HG03439 (cell line): ENCODE results near the gene ZNF775.
A peak's percentile ranks its signal among the peaks of the same experiment; 100 is the strongest.

Experiments used
- ATAC-seq: cut with Tn5 transposase; IDR thresholded peaks from one replicate; pipeline ENCODE4 v1.9.1; 2021; ENCODE audit warnings: mild to moderate bottlenecking, moderate library complexity; ENCODE audit not compliant: unreplicated experiment

ZNF775 gene

DNA sequence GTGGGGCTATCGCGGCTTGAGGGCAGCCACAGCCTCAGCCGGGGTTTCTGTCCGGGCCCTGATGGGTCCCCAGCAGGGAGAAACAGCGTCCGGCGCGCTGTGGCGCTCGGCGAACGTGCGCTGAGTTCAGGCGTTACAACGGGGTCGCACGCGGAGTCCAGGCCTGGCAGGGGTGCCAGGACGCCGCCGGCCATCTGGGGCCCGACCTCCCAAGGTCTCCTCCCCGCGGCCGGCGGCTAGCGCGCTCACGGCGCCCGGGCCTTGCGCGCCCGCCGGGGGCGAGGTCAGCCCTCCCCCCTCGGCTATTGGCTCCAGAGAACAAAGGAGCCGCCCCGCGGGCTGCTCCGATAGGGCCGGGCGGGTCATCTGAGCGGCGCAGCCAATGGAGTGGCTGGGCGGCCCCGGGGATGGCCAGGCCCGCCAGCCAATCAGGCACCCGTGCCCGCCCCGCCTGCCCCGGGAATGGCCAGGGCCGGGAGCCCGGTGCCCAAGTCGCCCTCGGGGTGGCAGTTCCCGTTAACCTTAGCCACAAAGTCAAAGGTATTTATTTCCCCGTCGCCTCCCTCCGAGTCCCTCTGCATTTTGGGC lies at the start of gene ZNF775:
Gene ZNF775 (plus strand): TSS at position 478 of the 588 bp plus-strand sequence. CDS start 9,141 bp downstream, outside the sequence.
- peak; percentile 78 for ATAC-seq

GRCh38 chr7:150329331-150330120 lies 49.6 kb upstream of the ZNF775 start:
- no peak for ATAC-seq

DNA sequence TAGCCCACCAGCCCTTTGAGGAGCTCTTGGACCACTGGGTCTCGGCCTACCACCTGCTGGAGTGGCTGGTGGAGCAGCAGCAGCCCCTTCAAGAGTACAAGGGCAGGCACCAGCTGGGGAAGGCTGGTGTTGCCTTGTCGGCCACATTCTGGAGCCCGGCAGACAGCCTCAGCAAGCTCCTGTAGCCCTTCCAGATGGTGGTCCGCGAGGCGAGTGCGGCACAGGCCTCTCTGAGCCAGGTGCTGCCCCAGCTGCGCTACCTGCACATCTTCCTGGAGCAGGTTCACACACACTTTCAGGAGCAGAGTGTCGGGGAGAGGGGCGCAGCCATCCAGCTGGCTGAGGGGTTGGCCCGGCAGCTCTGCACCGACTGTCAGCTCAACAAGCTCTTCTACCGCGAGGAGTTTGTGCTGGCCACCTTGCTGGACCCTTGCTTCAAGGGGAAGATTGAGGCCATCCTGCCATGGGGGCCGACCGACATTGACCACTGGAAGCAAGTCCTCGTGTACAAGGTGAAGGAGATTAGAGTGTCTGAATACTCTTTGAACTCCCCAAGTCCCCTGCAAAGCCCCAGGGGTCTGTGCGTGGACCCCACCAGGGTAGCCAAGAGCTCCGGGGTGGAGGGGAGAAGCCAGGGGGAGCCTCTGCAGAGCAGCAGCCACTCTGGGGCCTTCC lies 48.8 kb upstream of the ZNF775 start:
- no peak for ATAC-seq

DNA sequence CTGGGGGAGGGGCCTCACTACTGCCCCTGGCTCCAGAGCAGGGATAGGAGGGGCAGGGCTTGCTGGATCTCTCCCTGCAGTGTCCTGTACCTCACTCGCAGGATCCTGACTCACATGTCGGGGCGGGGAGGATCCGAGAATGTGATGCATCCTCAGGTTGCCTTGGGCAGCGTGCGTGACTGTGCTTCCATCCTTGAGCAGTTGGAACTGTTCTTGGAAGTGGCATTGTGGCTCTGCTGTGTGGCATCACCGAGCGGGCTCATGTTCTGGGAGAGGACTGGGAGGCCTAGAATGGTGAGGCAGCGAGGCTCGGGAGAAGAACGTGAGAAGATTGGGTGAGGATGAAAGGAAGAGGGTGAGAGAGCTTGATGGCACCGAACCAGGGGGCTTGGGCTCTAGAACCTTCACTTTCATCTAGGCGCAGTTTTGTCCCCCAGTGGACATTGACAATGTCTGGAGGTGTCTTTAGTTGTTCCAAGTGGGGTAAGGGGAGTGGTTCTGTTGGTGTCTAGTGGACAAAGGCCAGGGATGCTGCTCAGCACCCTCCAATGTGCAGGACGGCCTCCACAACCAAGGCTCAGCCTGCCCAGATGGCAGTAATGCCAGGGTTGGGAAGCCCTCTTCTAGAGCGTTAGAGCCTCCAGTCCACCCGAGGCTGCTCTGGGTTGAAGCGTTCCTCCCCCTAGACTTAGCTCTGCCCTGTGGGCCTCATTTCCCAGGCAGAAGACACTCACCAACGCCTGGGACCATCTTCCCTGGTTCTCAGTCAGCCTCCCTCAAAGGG lies 46.1 kb upstream of the ZNF775 start:
- ATAC-seq, result no peak

- ATAC-seq, result no peak
Observed at GRCh38 chr7:150333659-150334058, 45.5 kb upstream of the ZNF775 start.

DNA sequence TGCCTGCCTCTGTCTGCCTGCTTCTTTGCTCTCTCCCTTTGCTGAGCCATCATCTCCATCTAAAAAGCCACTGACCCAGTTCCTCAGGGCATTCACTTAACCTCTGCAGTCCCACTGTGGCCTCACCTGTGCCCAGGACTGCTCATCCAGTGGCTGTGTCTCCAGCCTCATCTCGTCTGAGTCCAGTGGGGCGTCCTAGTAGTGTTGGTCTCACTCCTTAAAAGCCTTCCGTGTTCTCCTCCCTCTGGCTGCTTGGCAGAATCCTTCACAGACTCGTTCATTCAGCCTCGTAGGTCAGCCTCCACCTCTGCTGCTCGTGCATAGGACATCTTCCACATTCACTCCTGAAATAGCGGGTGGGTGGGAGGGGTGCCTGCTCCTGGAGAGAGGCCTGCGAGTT lies 45.0 kb upstream of the ZNF775 start:
- no peak for ATAC-seq

GRCh38 chr7:150335108-150335773 lies 43.9 kb upstream of the ZNF775 start:
- ATAC-seq, result no peak

- no peak for ATAC-seq
Observed at GRCh38 chr7:150335774-150336112, 43.4 kb upstream of the ZNF775 start.

GRCh38 chr7:150336746-150337145 lies 42.4 kb upstream of the ZNF775 start:
- ATAC-seq, result no peak

DNA sequence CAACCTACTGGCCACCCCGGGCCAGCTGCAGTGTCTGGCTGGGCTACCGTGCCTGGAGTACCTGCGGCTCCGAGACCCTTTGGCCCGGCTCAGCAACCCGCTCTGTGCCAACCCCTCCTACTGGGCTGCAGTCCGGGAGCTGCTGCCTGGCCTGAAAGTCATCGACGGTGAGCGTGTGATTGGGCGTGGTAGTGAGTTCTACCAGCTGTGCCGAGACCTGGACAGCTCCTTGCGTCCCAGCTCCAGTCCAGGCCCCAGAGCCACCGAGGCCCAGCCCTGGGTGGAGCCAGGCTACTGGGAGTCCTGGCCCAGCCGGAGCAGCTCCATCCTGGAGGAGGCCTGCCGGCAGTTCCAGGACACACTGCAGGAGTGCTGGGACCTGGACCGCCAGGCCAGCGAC lies 42.0 kb upstream of the ZNF775 start:
- no peak for ATAC-seq

GRCh38 chr7:150337659-150338081 lies 41.5 kb upstream of the ZNF775 start:
- ATAC-seq, result no peak

DNA sequence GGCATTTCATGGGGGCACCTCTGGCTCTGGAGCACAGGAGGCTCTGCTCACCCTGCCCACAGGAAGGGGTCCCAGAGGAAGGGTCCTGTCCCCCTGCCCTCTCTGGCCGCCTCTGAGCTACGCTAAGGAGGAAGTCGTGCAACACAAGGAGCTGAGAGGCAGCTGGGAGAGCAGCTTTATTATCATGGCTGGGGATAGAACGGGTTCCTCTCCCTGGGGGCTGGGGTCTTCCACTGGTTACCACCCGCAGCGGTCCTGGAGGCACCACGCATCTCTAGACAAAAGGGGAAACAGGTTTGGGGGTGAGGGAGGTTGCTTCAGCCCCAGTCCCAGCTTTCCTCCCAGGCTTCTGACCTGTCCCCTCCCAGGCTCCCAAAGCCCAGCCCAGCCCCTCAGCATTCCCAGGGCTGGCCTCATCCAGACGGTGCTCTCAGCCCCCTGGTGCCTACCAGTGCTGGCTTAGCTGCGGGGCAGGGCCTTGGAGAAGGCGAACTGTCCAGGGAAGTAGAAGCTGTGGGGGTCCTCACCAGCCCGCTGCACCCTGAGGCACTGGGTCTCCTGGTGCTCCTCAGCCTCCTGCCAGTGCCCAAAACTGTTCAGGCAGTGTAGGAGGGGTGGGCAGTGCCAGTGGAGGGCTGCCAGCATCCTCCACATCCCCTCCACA lies 40.8 kb upstream of the ZNF775 start:
- ATAC-seq, result no peak

- ATAC-seq, result no peak
Observed at GRCh38 chr7:150339409-150339809, 39.7 kb upstream of the ZNF775 start.

DNA sequence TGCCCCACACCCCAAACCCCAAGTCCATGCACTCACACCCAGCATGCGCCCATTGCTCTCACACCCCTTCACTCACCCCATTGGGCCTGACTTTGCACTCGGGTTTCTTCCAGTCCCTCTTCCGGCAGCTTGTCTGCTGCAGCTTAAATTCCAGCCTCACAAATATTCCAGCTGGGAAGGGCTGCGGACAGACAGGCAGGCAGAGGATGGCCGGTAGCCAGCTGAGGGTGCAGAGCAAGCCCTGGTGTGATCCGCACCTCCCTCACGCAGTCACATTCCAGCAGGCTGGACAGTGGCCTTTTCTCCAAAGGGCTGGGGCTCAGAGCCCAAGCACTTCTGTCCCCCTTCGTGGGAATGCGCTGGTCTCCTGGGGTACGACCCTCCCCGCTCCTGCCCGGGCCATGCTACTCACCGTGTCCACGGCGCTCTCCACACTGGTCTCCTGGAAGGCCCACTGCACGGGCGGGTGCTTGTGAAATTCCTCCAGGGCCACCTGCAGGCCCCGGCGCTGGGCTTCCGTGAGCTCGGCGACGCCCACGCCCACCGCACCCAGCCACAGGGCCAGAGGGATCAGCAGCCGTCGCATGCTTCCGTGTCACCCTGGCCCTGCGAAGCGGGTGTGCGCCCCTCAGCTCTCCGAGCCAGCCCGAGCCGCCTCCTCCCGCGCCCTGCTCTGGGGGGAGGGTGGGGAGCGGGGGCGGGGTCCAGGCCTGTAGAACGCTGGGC lies 38.9 kb upstream of the ZNF775 start:
- no peak for ATAC-seq

DNA sequence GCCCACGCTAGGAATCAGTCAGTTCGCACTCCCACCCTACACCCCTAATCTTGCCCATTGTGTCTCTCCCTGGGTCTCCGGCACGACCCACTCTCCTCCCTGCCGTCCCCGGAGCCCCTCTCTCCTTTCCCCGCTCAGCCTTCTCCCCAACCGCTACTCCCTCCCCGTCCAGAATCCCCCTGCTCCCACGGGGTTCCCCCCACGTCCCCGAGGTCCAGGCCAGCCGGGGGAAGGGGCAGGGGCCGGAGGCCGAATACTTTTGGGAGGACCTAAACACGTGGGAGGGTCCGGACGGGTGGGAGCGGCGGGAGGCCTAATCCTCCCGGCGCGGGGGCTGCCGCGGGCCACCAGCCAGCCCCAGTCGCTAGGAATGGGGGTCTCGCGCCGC lies 38.3 kb upstream of the ZNF775 start:
- ATAC-seq, result no peak

DNA sequence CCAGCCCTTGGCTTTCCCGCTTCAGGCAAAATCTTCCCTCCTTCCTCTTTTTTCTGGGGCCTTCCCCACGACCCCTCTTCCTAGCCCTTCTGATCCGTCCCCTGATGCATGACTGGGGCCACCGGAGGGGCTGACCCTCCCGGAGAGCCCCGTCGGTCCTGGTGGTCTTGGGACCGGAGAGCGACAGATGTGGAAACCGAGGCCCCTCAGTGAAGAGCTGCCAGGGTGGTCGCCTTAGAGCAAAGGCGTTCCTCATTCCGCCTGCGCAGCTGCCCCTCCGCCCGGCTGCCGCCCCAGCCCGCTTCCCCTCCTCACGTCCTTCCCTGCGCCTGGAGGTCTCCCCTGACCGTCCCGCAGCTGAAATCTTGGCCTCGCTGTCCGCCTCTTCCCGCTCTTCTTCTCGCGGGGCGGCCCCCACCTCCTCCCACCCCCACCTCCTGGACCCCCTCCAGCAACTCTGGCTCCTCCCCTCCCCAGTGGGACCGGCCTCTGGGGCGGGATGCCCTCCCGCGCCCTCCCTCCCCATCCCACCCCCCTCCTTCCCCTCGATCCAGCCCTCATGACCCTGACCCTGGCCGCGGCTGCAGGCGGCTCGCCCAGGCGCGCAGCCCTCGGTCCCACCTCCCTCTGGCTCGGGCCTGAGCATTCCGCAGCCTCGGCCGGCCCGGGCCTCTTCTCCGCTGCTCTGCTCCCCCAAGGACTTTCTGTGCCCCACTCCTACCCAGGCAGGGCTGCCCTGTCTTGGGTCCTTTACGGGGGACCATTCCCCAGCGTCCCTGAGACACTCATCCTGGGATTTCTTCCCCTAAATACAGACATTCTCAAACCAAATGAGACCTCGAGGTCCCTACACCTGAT lies 37.6 kb upstream of the ZNF775 start, which contains the start of gene RARRES2:
Gene RARRES2 (minus strand): TSS at position 367 of the 858 bp plus-strand sequence. CDS start 1,020 bp downstream, outside the sequence.
- ATAC-seq, result no peak

DNA sequence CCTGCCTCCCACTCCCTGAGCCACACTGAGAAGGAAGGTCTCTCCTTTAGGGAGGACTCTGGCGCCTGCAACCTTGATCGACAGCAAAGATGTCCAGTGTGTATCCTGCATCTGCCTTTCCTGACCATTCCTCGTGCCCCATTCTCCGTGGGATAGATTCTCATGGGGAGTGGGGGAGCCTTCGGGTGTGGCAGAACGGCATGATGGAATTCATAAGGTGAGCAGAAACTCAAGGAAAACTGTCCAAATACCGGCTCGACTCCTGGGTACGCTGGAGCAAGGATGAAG lies 37.1 kb upstream of the ZNF775 start:
- no peak for ATAC-seq

GRCh38 chr7:150343225-150343624 lies 35.9 kb upstream of the ZNF775 start:
- ATAC-seq, result no peak

DNA sequence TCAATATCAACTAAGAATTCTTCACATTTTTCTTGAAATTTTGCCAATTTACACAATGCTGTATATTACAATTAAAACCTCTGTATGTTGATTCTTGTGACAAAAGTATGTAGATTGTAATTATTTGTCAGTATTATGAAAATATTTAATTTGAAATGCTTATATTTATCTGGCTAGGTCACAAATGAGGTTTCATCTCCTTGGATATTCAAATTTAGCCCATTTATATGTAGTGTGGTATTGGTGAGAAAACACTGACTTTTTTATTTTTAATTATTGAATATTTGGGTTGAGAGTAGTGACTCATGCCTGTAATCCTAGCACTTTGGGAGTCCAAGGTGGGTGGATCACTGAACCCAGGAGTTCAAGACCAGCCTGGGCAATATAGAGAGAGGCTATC lies 34.8 kb upstream of the ZNF775 start:
- no peak for ATAC-seq
